ENCODE measurements around the gene PCBP3.

PCBP3 gene

GRCh38 chr21:45736690-45737484 lies 93.4 kb downstream of the PCBP3 start:
- DNase-seq (ENCODE audit: low read depth) = no peak
- no peak for TF ChIP-seq CTCF (IDR thresholded peaks at IDR 0.05; ENCODE audit: low read length, missing control alignments)
- no peak overlapping the region for H3K4me3 ChIP-seq (replicated peaks; ENCODE audit: low read depth, low read length)

GRCh38 chr21:45737485-45738166 lies 94.1 kb downstream of the PCBP3 start:
- DNase-seq (ENCODE audit: low read depth) = no peak
- no peak overlapping the region for H3K4me3 ChIP-seq (replicated peaks; ENCODE audit: low read depth, low read length)
- TF ChIP-seq CTCF (IDR thresholded peaks at IDR 0.05; ENCODE audit: low read length, missing control alignments) = no peak

- no peak for TF ChIP-seq CTCF (IDR thresholded peaks at IDR 0.05; ENCODE audit: low read length, missing control alignments)
- H3K4me3 ChIP-seq (replicated peaks; ENCODE audit: low read depth, low read length) = no peak overlapping the region
- DNase-seq (ENCODE audit: low read depth) = no peak
Observed at GRCh38 chr21:45739218-45740087, 95.9 kb downstream of the PCBP3 start.

- TF ChIP-seq CTCF (IDR thresholded peaks at IDR 0.05; ENCODE audit: low read length, missing control alignments) = no peak
- H3K4me3 ChIP-seq (replicated peaks; ENCODE audit: low read depth, low read length) = no peak overlapping the region
- no peak for DNase-seq (ENCODE audit: low read depth)
Observed at GRCh38 chr21:45740088-45740440, 96.5 kb downstream of the PCBP3 start.

GRCh38 chr21:45740491-45741357 lies 97.2 kb downstream of the PCBP3 start:
- no peak overlapping the region for H3K4me3 ChIP-seq (replicated peaks; ENCODE audit: low read depth, low read length)
- TF ChIP-seq CTCF (IDR thresholded peaks at IDR 0.05; ENCODE audit: low read length, missing control alignments) = no peak
- DNase-seq (ENCODE audit: low read depth) = no peak

- DNase-seq (ENCODE audit: low read depth) = no peak
- TF ChIP-seq CTCF (IDR thresholded peaks at IDR 0.05; ENCODE audit: low read length, missing control alignments) = no peak
- H3K4me3 ChIP-seq (replicated peaks; ENCODE audit: low read depth, low read length) = no peak overlapping the region
Observed at GRCh38 chr21:45741691-45742090, 98.2 kb downstream of the PCBP3 start.
